HEK293T (cell line): Measurements from ENCODE around the gene EVC2.

Experiments
- ARNT ChIP-seq: fragments of 450-650 bp; IDR thresholded peaks from 2 replicates; pipeline ENCODE4 v1.6.1; 2017; ENCODE audit warnings: mild to moderate bottlenecking
- BHLHE40 ChIP-seq: fragments of 450-650 bp; IDR thresholded peaks from 2 replicates; pipeline ENCODE4 v1.6.1; 2016; ENCODE audit warnings: mild to moderate bottlenecking, moderate library complexity, borderline replicate concordance
- CTBP1 ChIP-seq: fragments of 450-650 bp; IDR thresholded peaks from 2 replicates; pipeline ENCODE4 v1.6.1; 2016; ENCODE audit warnings: borderline replicate concordance
- ELF4 ChIP-seq: fragments of 450-650 bp; IDR thresholded peaks from 2 replicates; pipeline ENCODE4 v1.6.1; 2017; ENCODE audit warnings: antibody characterized with exemption
- FOXK2 ChIP-seq: fragments of 450-650 bp; IDR thresholded peaks from 2 replicates; pipeline ENCODE4 v1.6.1; 2016; ENCODE audit warnings: mild to moderate bottlenecking
- FOXM1 ChIP-seq: fragments of 450-650 bp; IDR thresholded peaks from 2 replicates; pipeline ENCODE4 v1.6.1; 2017; ENCODE audit warnings: mild to moderate bottlenecking, borderline replicate concordance
- HDGF ChIP-seq: fragments of 450-650 bp; IDR thresholded peaks from 2 replicates; pipeline ENCODE4 v1.6.1; 2017; ENCODE audit warnings: antibody characterized with exemption, borderline replicate concordance
- L3MBTL2 ChIP-seq: fragments of 450-650 bp; conservative IDR thresholded peaks from 2 replicates; pipeline ENCODE4 v1.6.1; 2016; ENCODE audit warnings: mild to moderate bottlenecking
- LEF1 ChIP-seq: fragments of 450-650 bp; IDR thresholded peaks from 2 replicates; pipeline ENCODE4 v1.6.1; 2017; ENCODE audit warnings: mild to moderate bottlenecking, borderline replicate concordance
- NFRKB ChIP-seq: fragments of 450-650 bp; IDR thresholded peaks from 2 replicates; pipeline ENCODE4 v1.6.1; 2016; ENCODE audit warnings: mild to moderate bottlenecking, moderate library complexity
- PKNOX1 ChIP-seq: fragments of 450-650 bp; IDR thresholded peaks from 2 replicates; pipeline ENCODE4 v1.6.1; 2016
- SP1 ChIP-seq: fragments of 450-650 bp; IDR thresholded peaks from 2 replicates; pipeline ENCODE4 v1.6.1; 2017
- SUZ12 ChIP-seq: fragments of 450-650 bp; IDR thresholded peaks from 2 replicates; pipeline ENCODE4 v1.6.1; 2016; ENCODE audit warnings: mild to moderate bottlenecking
- TARDBP ChIP-seq: fragments of 450-650 bp; IDR thresholded peaks from 2 replicates; pipeline ENCODE4 v1.6.1; 2016

GRCh38 chr4:5686338-5686737 lies 22.0 kb downstream of the EVC2 start:
- TF ChIP-seq FOXK2 (no peak), ARNT (no peak), BHLHE40 (no peak), SP1 (no peak), FOXM1 (no peak), L3MBTL2 (no peak), SUZ12 (no peak), NFRKB (no peak), ELF4 (no peak), PKNOX1 (no peak), CTBP1 (no peak), TARDBP (no peak), HDGF (no peak), LEF1 (no peak)
